CD4-positive, alpha-beta T cell (primary cell): ENCODE measurements around the gene SPP2. TPM values are rescaled to one million over a fixed set of nuclear protein-coding genes. Genes with fewer than 3 reads are reported as not detected.
A peak's percentile ranks its signal among the peaks of the same experiment; 100 is the strongest.

Source experiments
- ATAC-seq: fragments of 200-7000 bp; cut with Tn5 transposase; one replicate; pipeline ENCODE4 v1.10.0; 2022; ENCODE audit warnings: mild to moderate bottlenecking; ENCODE audit not compliant: poor library complexity
- CTCF ChIA-PET: fragments of 350-600 bp; sonication (Branson Sonifier 250); formaldehyde crosslinking; loops from one replicate; lab custom pipeline; 2021; ENCODE audit warnings: antibody characterized with exemption, inconsistent platforms; lab: Charles Lee
- POLR2A ChIA-PET: fragments of 350-600 bp; sonication (Branson Sonifier 250); formaldehyde crosslinking; loops from one replicate; lab custom pipeline; 2021; ENCODE audit warnings: antibody characterized with exemption, inconsistent platforms; lab: Charles Lee
- DNase-seq, 14 experiments: peaks; one replicate each; pipeline ENCODE4 v3.0.0-alpha.2; 2013 to 2020; ENCODE audit warnings: mixed read lengths in 2 of 14
- H3K27ac ChIP-seq, 2 donors: one replicate each; pipeline versions ENCODE4 v1.5.1 to v1.7.0; 2013; ENCODE audit warnings: low read length in 2 of 2, low read depth in 1 of 2, mild to moderate bottlenecking in 1 of 2
- H3K27me3 ChIP-seq, 2 experiments: 1 replicate in 1 of 2; 2 replicates in 1 of 2; pipeline versions ENCODE4 v1.6.1 to v1.7.0; 2013; ENCODE audit warnings: low read length in 2 of 2, control low read depth in 1 of 2, mild to moderate bottlenecking in 1 of 2, moderate library complexity in 1 of 2; ENCODE audit not compliant: insufficient read depth in 2 of 2, control insufficient read depth in 1 of 2
- H3K36me3 ChIP-seq: one replicate; pipeline ENCODE4 v1.6.1; 2013; ENCODE audit warnings: low read length, control low read depth; ENCODE audit not compliant: insufficient read depth
- H3K4me1 ChIP-seq: one replicate; pipeline ENCODE4 v1.6.1; 2013; ENCODE audit warnings: low read length, control low read depth; ENCODE audit not compliant: insufficient read depth
- H3K4me3 ChIP-seq: one replicate; pipeline ENCODE4 v1.5.1; 2013; ENCODE audit warnings: mild to moderate bottlenecking, low read length, moderate library complexity
- H3K9me3 ChIP-seq, 2 experiments: 1 replicate in 1 of 2; 2 replicates in 1 of 2; pipeline versions ENCODE4 v1.6.1 to v1.7.0; 2013; ENCODE audit warnings: low read length in 2 of 2, mild to moderate bottlenecking in 2 of 2, control low read depth in 1 of 2, moderate library complexity in 1 of 2; ENCODE audit not compliant: control insufficient read depth in 1 of 2, insufficient read depth in 1 of 2
- H3K27ac Mint-ChIP-seq: one replicate; pipeline ENCODE4 v1.8.0; 2020; ENCODE audit warnings: mixed read lengths
- H3K27me3 Mint-ChIP-seq: one replicate; pipeline ENCODE4 v1.8.0; 2021; ENCODE audit warnings: mixed read lengths
- H3K36me3 Mint-ChIP-seq: one replicate; pipeline ENCODE4 v1.8.0; 2021; ENCODE audit warnings: low read depth, mixed read lengths
- H3K4me1 Mint-ChIP-seq: one replicate; pipeline ENCODE4 v1.8.0; 2021; ENCODE audit warnings: low read depth, mixed read lengths
- H3K4me3 Mint-ChIP-seq: one replicate; pipeline ENCODE4 v1.8.0; 2020; ENCODE audit warnings: mild to moderate bottlenecking, mixed read lengths
- H3K9me3 Mint-ChIP-seq: one replicate; pipeline ENCODE4 v1.8.0; 2020; ENCODE audit warnings: mixed read lengths
- intact Hi-C, 2 experiments: fragments of 100-400 bp; cut with DNase I in 1 of 2; cut with micrococcal nuclease in 1 of 2; formaldehyde crosslinking; loops; one replicate each; pipeline versions ENCODE4 v1.15.1 to v1.9.0; 2023 to 2025; cut with DNase I, micrococcal nuclease
- total RNA-seq, 174 experiments: library from RNA in 2 of 174; stranded (reverse) in 2 of 174; gene quantifications; one replicate each; pipeline ENCODE4 v1.2.3 and lab custom pipeline; 2021 to 2026
- TF ChIP-seq, protein P1 (sequence below): fragments of 200-600 bp; IDR thresholded peaks from one replicate; pipeline ENCODE4 v1.8.0; 2022; ENCODE audit warnings: antibody characterized with exemption, mild to moderate bottlenecking

Gene SPP2
- total RNA-seq, 2 experiments from 2014 or later: not detected

DNA sequence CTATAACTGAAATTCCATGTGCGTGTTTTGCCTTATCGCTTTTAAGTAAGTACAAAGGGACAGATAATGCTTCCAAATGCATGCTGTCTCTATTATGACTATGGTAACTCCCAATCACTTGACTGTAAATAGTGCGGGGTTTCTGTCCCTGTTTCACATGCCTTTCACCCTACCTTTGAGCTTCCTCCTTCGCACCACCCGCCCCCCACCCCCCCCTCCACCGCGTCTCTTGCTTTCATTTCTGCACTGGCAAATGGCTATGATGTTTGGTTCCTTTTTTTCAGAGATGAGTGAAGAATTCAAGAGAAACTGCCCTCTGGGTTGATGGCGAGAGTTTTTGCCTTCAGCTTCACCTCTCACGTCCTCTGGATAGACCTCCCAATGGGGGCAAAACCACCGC is 25.0 kb upstream of the SPP2 start:
- Mint-ChIP-seq H3K27ac (peak overlapping the region; percentile 2), H3K9me3 (no peaks in the 10 kb centered on the region), H3K4me1 (peaks cover 37% of the 10 kb centered on the region), H3K36me3 (no peaks in the 10 kb centered on the region), H3K4me3 (peak overlapping the region; percentile 88), H3K27me3 (no peaks in the 10 kb centered on the region)
- intact Hi-C loops: loop anchor here (2.0 to 5.0 kb wide), 2 partner anchors 33 to 35 kb away; no protein-coding TSS in a partner anchor
- Histone ChIP-seq H3K27ac (no peak overlapping the region), H3K36me3 (no peaks in the 10 kb centered on the region), H3K4me1 (peaks cover 47% of the 10 kb centered on the region), H3K4me3 (peak overlapping the region; percentile 39), H3K27me3 (no peaks in the 10 kb centered on the region), H3K9me3 (peaks cover 0 to 11% of the 10 kb centered on the region in 2 experiments)
- TF ChIP-seq, protein P1, sequence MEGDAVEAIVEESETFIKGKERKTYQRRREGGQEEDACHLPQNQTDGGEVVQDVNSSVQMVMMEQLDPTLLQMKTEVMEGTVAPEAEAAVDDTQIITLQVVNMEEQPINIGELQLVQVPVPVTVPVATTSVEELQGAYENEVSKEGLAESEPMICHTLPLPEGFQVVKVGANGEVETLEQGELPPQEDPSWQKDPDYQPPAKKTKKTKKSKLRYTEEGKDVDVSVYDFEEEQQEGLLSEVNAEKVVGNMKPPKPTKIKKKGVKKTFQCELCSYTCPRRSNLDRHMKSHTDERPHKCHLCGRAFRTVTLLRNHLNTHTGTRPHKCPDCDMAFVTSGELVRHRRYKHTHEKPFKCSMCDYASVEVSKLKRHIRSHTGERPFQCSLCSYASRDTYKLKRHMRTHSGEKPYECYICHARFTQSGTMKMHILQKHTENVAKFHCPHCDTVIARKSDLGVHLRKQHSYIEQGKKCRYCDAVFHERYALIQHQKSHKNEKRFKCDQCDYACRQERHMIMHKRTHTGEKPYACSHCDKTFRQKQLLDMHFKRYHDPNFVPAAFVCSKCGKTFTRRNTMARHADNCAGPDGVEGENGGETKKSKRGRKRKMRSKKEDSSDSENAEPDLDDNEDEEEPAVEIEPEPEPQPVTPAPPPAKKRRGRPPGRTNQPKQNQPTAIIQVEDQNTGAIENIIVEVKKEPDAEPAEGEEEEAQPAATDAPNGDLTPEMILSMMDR: no peak
- CTCF ChIA-PET: interaction anchor here (1.0 kb wide), 1 partner anchor 520 kb away, joined by 3 read pairs; no protein-coding TSS in a partner anchor
- peak; percentile 84 for ATAC-seq
- DNase-seq: peak in 4 of 14 experiments; percentile 54 to 59 (median 56)
- POLR2A ChIA-PET: interaction anchor here (0.5 to 3.1 kb wide), 5 partner anchors 24 to 472 kb away, joined by 3 to 14 read pairs (median 3); partner anchors contain the start of gene ARL4C

DNA sequence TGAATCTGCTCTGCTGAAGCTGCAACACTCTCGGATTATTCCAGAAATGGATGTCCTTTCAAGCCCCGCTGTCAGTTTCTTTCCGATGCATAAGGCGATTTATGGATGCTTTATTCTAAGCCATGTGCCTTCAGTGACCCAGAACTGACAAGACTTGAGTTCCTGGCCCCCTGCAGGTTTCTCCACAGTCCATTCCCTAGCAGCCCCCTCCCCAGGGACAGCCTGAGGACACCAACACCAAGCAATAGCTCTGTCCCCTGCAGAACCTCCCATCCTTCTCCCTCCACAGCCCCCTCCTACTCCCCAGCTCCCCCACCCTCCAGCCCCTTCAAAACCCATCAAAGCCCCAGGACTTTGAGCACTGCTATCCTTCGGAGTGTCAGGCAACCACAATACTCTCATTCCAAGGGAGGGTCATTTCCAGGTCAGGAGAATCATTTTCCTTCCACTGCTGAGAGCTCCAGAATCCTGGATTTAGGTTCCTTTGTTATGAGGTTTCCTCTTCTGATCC is 24.6 kb upstream of the SPP2 start:
- H3K36me3 ChIP-seq: no peaks in the 10 kb centered on the region
- H3K4me1 Mint-ChIP-seq: peaks cover 38% of the 10 kb centered on the region
- ChIA-PET CTCF (interaction anchor here (0.5 kb wide), 1 partner anchor 192 kb away, joined by 3 read pairs; no protein-coding TSS in a partner anchor), POLR2A (interaction anchor here (1.0 to 3.1 kb wide), 2 partner anchors 36 to 471 kb away, joined by 3 to 14 read pairs; partner anchors contain the start of gene ARL4C)
- H3K27ac Mint-ChIP-seq: peak overlapping the region; percentile 2
- H3K27me3 ChIP-seq: no peaks in the 10 kb centered on the region
- peaks cover 52% of the 10 kb centered on the region for H3K4me1 ChIP-seq
- ATAC-seq (peak; percentile 14), DNase-seq (peak in 1 of 14 experiments; percentile 11)
- peak overlapping the region in 1 of 2 donors; percentile 25 for H3K27ac ChIP-seq
- peaks cover 0 to 11% of the 10 kb centered on the region in 2 experiments for H3K9me3 ChIP-seq
- no peaks in the 10 kb centered on the region for H3K9me3 Mint-ChIP-seq
- H3K4me3 ChIP-seq: peak overlapping the region; percentile 39
- no peaks in the 10 kb centered on the region for H3K36me3 Mint-ChIP-seq
- H3K27me3 Mint-ChIP-seq: no peaks in the 10 kb centered on the region
- intact Hi-C loops: loop anchor here (2.0 to 5.0 kb wide), 2 partner anchors 34 to 35 kb away; no protein-coding TSS in a partner anchor
- peak overlapping the region; percentile 88 for H3K4me3 Mint-ChIP-seq
- TF ChIP-seq, protein P1: no peak

DNA sequence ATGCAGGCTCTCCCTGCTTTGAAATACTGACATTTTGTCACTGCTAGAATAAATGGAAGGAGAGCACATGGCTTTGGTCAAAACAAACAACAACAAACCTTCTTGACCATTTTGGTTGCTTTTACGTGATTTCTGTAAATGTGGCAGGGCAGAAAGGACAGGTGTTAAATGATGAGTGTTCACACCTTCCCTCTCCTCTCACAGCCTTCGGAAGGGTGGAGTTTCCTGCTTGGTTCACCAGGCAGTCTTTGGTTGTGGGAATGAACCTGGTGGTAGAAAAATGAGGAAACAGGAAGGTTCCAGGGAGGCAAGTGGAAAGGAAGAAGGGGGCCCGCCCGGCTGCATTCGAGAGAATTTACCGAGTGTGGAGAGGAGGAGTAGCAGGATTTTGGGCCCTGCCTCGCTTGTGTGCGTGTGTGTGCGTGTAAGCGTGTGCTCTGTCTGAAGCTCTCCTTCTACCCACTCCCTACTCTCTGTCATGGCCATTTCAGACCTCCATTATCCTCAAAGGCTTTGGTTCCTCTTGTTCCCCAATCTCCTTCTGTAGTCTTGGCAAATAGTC is 23.7 kb upstream of the SPP2 start:
- DNase-seq (peak in 2 of 14 experiments; percentile 25 to 63), ATAC-seq (no peak)
- Mint-ChIP-seq H3K9me3 (no peaks in the 10 kb centered on the region), H3K4me1 (peaks cover 47% of the 10 kb centered on the region), H3K27ac (peak overlapping the region; percentile 2), H3K4me3 (peak overlapping the region; percentile 17), H3K36me3 (no peaks in the 10 kb centered on the region), H3K27me3 (no peaks in the 10 kb centered on the region)
- peak overlapping the region in 1 of 2 donors; percentile 2 for H3K27ac ChIP-seq
- ChIA-PET CTCF (interaction anchor here (0.5 kb wide), 1 partner anchor 193 kb away, joined by 3 read pairs; no protein-coding TSS in a partner anchor), POLR2A (interaction anchor here (3.1 kb wide), 1 partner anchor 37 kb away, joined by 14 read pairs; no protein-coding TSS in a partner anchor)
- peaks cover 0 to 11% of the 10 kb centered on the region in 2 experiments for H3K9me3 ChIP-seq
- H3K36me3 ChIP-seq: no peaks in the 10 kb centered on the region
- TF ChIP-seq, protein P1: no peak
- intact Hi-C loops: loop anchor here in 1 of 2 experiments (5.0 kb wide), 1 partner anchor 34 kb away; no protein-coding TSS in a partner anchor
- no peaks in the 10 kb centered on the region for H3K27me3 ChIP-seq
- H3K4me3 ChIP-seq: no peak overlapping the region
- peaks cover 60% of the 10 kb centered on the region for H3K4me1 ChIP-seq
